Neural cell (in vitro differentiated cells): Measurements from ENCODE around the gene ERBB2. TPM values are rescaled to one million over a fixed set of nuclear protein-coding genes. Genes with fewer than 3 reads are reported as not detected.
"Not testable (repeated sequence)": the region's sequence is repeated elsewhere in the genome, so short reads cannot be mapped to it uniquely, and the experiment has no call there.

Experiments used
- H2AFZ ChIP-seq: fragments of 200-600, 300-800 bp; sonication (generic), shearing (Covaris generic); 2 replicates; pipeline ENCODE4 v1.6.0; 2014; ENCODE audit warnings: low read depth, mild to moderate bottlenecking, antibody characterized with exemption, low read length, moderate library complexity
- H3F3A ChIP-seq: fragments of 200-600 bp; shearing (Covaris generic); 2 replicates; pipeline ENCODE4 v1.6.1; 2016; ENCODE audit warnings: mild to moderate bottlenecking, moderate library complexity, mixed read lengths, antibody characterized with exemption, low read length; ENCODE audit not compliant: insufficient read depth, poor library complexity, severe bottlenecking
- H3K27ac ChIP-seq: fragments of 200-600, 300-800 bp; sonication (generic), shearing (Covaris generic); 2 replicates; pipeline ENCODE4 v1.5.1; 2014; ENCODE audit warnings: mild to moderate bottlenecking, low read length, moderate library complexity
- H3K27me3 ChIP-seq: fragments of 300-800, 200-600 bp; sonication (generic), shearing (Covaris generic); 2 replicates; pipeline ENCODE4 v1.6.0; 2014; ENCODE audit warnings: mild to moderate bottlenecking, low read depth, low read length, moderate library complexity; ENCODE audit not compliant: insufficient read depth
- H3K36me3 ChIP-seq: fragments of 300-800, 200-600 bp; sonication (generic), shearing (Covaris generic); 2 replicates; pipeline ENCODE4 v1.5.1; 2014; ENCODE audit warnings: mild to moderate bottlenecking, antibody characterized with exemption, low read length, moderate library complexity; ENCODE audit not compliant: insufficient read depth
- H3K4me2 ChIP-seq: fragments of 300-800, 200-600 bp; sonication (generic), shearing (Covaris generic); 2 replicates; pipeline ENCODE4 v1.6.0; 2014; ENCODE audit warnings: mild to moderate bottlenecking, low read length
- H3K4me3 ChIP-seq: fragments of 300-800, 200-600 bp; sonication (generic), shearing (Covaris generic); 2 replicates; pipeline ENCODE4 v1.5.1; 2014; ENCODE audit warnings: mild to moderate bottlenecking, low read length, moderate library complexity
- H3K79me2 ChIP-seq: fragments of 200-600 bp; shearing (Covaris generic); replicated peaks from 2 replicates; pipeline ENCODE4 v1.6.0; 2014; ENCODE audit warnings: mild to moderate bottlenecking, low read length, moderate library complexity; ENCODE audit not compliant: insufficient read depth
- H3K9ac ChIP-seq: fragments of 300-800, 200-600 bp; sonication (generic), shearing (Covaris generic); 2 replicates; pipeline ENCODE4 v1.6.1; 2016; ENCODE audit warnings: mild to moderate bottlenecking, low read length, mixed read lengths
- H3K9me2 ChIP-seq: fragments of 200-600 bp; shearing (Covaris generic); 2 replicates; pipeline ENCODE4 v1.6.1; 2016; ENCODE audit warnings: mild to moderate bottlenecking, low read length, mixed read lengths; ENCODE audit not compliant: insufficient read depth
- H3K9me3 ChIP-seq: fragments of 200-600, 300-800 bp; sonication (generic), shearing (Covaris generic); 2 replicates; pipeline ENCODE4 v1.6.1; 2016; ENCODE audit warnings: mild to moderate bottlenecking, mixed run types, low read length, moderate library complexity, mixed read lengths
- H4K20me1 ChIP-seq: fragments of 200-600 bp; shearing (Covaris generic); 2 replicates; pipeline ENCODE4 v1.6.1; 2016; ENCODE audit warnings: mild to moderate bottlenecking, mixed run types; ENCODE audit not compliant: insufficient read depth
- EP300 ChIP-seq: fragments of 450-650 bp; conservative IDR thresholded peaks from 2 replicates; pipeline ENCODE4 v1.6.1; 2014; ENCODE audit warnings: antibody characterized with exemption, mild to moderate bottlenecking, moderate library complexity; ENCODE audit not compliant: poor library complexity, severe bottlenecking
- EZH2 ChIP-seq: fragments of 200-600, 300-800 bp; shearing (Covaris generic), sonication (generic); IDR thresholded peaks from 2 replicates; pipeline ENCODE4 v1.6.1; 2014; ENCODE audit warnings: antibody characterized with exemption, low read length, borderline replicate concordance, mild to moderate bottlenecking; ENCODE audit not compliant: insufficient read depth, poor library complexity, severe bottlenecking
- MXI1 ChIP-seq: fragments of 450-650 bp; conservative IDR thresholded peaks from 2 replicates; pipeline ENCODE4 v1.6.1; 2014; ENCODE audit warnings: antibody characterized with exemption, mild to moderate bottlenecking; ENCODE audit not compliant: poor library complexity, severe bottlenecking
- POLR2AphosphoS5 ChIP-seq: IDR thresholded peaks from 2 replicates; pipeline ENCODE4 v1.6.1; 2012
- RAD21 ChIP-seq: fragments of 450-650 bp; conservative IDR thresholded peaks from 2 replicates; pipeline ENCODE4 v1.6.1; 2014; ENCODE audit warnings: antibody characterized with exemption, mild to moderate bottlenecking, moderate library complexity
- SMC3 ChIP-seq: fragments of 450-650 bp; conservative IDR thresholded peaks from 2 replicates; pipeline ENCODE4 v1.6.1; 2014; ENCODE audit warnings: antibody characterized with exemption, mild to moderate bottlenecking, moderate library complexity; ENCODE audit not compliant: poor library complexity
- TAF1 ChIP-seq: IDR thresholded peaks from 2 replicates; pipeline ENCODE4 v1.6.1; 2012; ENCODE audit warnings: low read depth
- polyA plus RNA-seq: library from polyadenylated mRNA; depleted of rRNA; stranded (reverse); fragments of >200 nt; gene quantifications from 2 replicates; pipeline ENCODE4 v1.2.3, GENCODE V29; 2014
- TF ChIP-seq, protein P1 (sequence below): IDR thresholded peaks from 2 replicates; pipeline ENCODE4 v1.6.1; 2012; ENCODE audit warnings: borderline replicate concordance
- TF ChIP-seq, protein P2 (sequence below): fragments of 450-650 bp; IDR thresholded peaks from 2 replicates; pipeline ENCODE4 v1.5.1; 2014; ENCODE audit warnings: antibody characterized with exemption, mild to moderate bottlenecking, moderate library complexity; ENCODE audit not compliant: poor library complexity, severe bottlenecking

The ERBB2 gene
- polyA plus RNA-seq, 1 donor from 2014 or later = 16.0 TPM

DNA sequence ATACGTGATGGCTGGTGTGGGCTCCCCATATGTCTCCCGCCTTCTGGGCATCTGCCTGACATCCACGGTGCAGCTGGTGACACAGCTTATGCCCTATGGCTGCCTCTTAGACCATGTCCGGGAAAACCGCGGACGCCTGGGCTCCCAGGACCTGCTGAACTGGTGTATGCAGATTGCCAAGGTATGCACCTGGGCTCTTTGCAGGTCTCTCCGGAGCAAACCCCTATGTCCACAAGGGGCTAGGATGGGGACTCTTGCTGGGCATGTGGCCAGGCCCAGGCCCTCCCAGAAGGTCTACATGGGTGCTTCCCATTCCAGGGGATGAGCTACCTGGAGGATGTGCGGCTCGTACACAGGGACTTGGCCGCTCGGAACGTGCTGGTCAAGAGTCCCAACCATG is 24.9 kb downstream of the ERBB2 start:
- Histone ChIP-seq H3K9me3 (no peaks in the 10 kb centered on the region), H3K9ac (no peak overlapping the region), H3K27ac (no peak overlapping the region), H3F3A (no peaks in the 10 kb centered on the region), H3K27me3 (no peaks in the 10 kb centered on the region), H3K79me2 (no peaks in the 10 kb centered on the region), H3K4me2 (no peak overlapping the region), H3K9me2 (no peaks in the 10 kb centered on the region), H3K4me3 (no peak overlapping the region), H2AFZ (no peak overlapping the region), H4K20me1 (no peaks in the 10 kb centered on the region), H3K36me3 (no peaks in the 10 kb centered on the region)
- TF ChIP-seq, protein P1, sequence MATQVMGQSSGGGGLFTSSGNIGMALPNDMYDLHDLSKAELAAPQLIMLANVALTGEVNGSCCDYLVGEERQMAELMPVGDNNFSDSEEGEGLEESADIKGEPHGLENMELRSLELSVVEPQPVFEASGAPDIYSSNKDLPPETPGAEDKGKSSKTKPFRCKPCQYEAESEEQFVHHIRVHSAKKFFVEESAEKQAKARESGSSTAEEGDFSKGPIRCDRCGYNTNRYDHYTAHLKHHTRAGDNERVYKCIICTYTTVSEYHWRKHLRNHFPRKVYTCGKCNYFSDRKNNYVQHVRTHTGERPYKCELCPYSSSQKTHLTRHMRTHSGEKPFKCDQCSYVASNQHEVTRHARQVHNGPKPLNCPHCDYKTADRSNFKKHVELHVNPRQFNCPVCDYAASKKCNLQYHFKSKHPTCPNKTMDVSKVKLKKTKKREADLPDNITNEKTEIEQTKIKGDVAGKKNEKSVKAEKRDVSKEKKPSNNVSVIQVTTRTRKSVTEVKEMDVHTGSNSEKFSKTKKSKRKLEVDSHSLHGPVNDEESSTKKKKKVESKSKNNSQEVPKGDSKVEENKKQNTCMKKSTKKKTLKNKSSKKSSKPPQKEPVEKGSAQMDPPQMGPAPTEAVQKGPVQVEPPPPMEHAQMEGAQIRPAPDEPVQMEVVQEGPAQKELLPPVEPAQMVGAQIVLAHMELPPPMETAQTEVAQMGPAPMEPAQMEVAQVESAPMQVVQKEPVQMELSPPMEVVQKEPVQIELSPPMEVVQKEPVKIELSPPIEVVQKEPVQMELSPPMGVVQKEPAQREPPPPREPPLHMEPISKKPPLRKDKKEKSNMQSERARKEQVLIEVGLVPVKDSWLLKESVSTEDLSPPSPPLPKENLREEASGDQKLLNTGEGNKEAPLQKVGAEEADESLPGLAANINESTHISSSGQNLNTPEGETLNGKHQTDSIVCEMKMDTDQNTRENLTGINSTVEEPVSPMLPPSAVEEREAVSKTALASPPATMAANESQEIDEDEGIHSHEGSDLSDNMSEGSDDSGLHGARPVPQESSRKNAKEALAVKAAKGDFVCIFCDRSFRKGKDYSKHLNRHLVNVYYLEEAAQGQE = no peak
- no peak for TF ChIP-seq EZH2
- no peak for TF ChIP-seq EP300
- no peak for TF ChIP-seq MXI1
- TF ChIP-seq RAD21 = no peak
- no peak for TF ChIP-seq TAF1
- TF ChIP-seq POLR2AphosphoS5 = no peak
- TF ChIP-seq, protein P2, sequence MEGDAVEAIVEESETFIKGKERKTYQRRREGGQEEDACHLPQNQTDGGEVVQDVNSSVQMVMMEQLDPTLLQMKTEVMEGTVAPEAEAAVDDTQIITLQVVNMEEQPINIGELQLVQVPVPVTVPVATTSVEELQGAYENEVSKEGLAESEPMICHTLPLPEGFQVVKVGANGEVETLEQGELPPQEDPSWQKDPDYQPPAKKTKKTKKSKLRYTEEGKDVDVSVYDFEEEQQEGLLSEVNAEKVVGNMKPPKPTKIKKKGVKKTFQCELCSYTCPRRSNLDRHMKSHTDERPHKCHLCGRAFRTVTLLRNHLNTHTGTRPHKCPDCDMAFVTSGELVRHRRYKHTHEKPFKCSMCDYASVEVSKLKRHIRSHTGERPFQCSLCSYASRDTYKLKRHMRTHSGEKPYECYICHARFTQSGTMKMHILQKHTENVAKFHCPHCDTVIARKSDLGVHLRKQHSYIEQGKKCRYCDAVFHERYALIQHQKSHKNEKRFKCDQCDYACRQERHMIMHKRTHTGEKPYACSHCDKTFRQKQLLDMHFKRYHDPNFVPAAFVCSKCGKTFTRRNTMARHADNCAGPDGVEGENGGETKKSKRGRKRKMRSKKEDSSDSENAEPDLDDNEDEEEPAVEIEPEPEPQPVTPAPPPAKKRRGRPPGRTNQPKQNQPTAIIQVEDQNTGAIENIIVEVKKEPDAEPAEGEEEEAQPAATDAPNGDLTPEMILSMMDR = no peak
- TF ChIP-seq SMC3 = no peak

DNA sequence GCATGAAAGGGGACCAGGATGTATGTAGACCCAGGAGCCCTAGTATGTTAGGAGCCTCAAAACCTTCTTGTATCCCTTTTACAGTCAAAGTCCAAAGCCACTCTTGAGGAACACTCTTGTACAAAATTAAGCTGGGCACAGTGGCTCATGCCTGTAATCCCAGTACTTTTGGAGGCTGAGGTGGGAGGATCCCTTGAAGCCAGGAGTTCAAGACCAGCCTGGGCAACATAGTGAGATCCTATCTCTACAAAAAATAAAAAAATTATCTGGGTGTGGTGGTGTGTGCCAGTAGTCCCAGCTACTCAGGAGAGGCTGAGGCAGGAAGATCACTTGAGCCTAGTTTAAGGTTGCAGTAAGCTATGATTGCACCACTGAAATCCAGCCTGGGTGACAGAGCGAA is 26.1 kb downstream of the ERBB2 start:
- not testable (repeated sequence) for H3K4me3 ChIP-seq, H2AFZ ChIP-seq, H3K9me2 ChIP-seq, H3K9me3 ChIP-seq, H3K36me3 ChIP-seq, H3K4me2 ChIP-seq, H3K9ac ChIP-seq, H3K27ac ChIP-seq, H3K27me3 ChIP-seq, H4K20me1 ChIP-seq, H3K79me2 ChIP-seq, H3F3A ChIP-seq

DNA sequence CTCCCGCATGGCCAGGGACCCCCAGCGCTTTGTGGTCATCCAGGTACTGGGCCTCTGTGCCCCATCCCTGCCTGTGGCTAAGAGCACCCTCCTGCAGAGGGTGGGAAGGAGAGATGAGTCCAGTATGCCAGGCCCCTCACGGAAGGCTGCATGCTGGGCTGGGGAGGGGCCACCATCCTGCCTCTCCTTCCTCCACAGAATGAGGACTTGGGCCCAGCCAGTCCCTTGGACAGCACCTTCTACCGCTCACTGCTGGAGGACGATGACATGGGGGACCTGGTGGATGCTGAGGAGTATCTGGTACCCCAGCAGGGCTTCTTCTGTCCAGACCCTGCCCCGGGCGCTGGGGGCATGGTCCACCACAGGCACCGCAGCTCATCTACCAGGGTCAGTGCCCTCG is 26.8 kb downstream of the ERBB2 start:
- H2AFZ ChIP-seq = no peak overlapping the region
- no peak overlapping the region for H3K4me2 ChIP-seq
- H3K9me2 ChIP-seq = no peaks in the 10 kb centered on the region
- no peaks in the 10 kb centered on the region for H3K9me3 ChIP-seq
- no peak overlapping the region for H3K4me3 ChIP-seq
- H3K27ac ChIP-seq = no peak overlapping the region
- H3K27me3 ChIP-seq = no peaks in the 10 kb centered on the region
- no peaks in the 10 kb centered on the region for H3K36me3 ChIP-seq
- no peak overlapping the region for H3K9ac ChIP-seq
- no peaks in the 10 kb centered on the region for H3F3A ChIP-seq
- H4K20me1 ChIP-seq = no peaks in the 10 kb centered on the region
- H3K79me2 ChIP-seq = no peaks in the 10 kb centered on the region
- no peak for TF ChIP-seq MXI1
- no peak for TF ChIP-seq RAD21
- TF ChIP-seq SMC3 = no peak
- no peak for TF ChIP-seq TAF1
- TF ChIP-seq, protein P1 = no peak
